CD4-positive, alpha-beta memory T cell (primary cell): ENCODE results near the gene NELL2. TPM values are rescaled to one million over a fixed set of nuclear protein-coding genes. Genes with fewer than 3 reads are reported as not detected.

Experiments used
- CTCF ChIA-PET: fragments of 350-600 bp; sonication (Branson Sonifier 250); formaldehyde crosslinking; loops from one replicate; lab custom pipeline; 2021; ENCODE audit warnings: inconsistent platforms; ENCODE audit not compliant: partially characterized antibody; lab: Charles Lee
- POLR2A ChIA-PET: fragments of 350-600 bp; sonication (Branson Sonifier 250); formaldehyde crosslinking; loops from one replicate; lab custom pipeline; 2021; ENCODE audit not compliant: partially characterized antibody; lab: Charles Lee
- DNase-seq, 5 donors: peaks; one replicate each; pipeline versions ENCODE4 v3.0.0 to v3.0.0-alpha.2; 2020 to 2022; ENCODE audit warnings: mixed read lengths in 1 of 5
- H3K27ac ChIP-seq: one replicate; pipeline ENCODE4 v1.7.0; 2013; ENCODE audit warnings: low read depth, low read length
- H3K27me3 ChIP-seq: 2 replicates; pipeline ENCODE4 v1.7.0; 2013; ENCODE audit warnings: mild to moderate bottlenecking, low read length, moderate library complexity; ENCODE audit not compliant: insufficient read depth
- H3K36me3 ChIP-seq: 2 replicates; pipeline ENCODE4 v1.7.0; 2013; ENCODE audit warnings: mild to moderate bottlenecking, low read length, moderate library complexity; ENCODE audit not compliant: insufficient read depth
- H3K4me1 ChIP-seq: 2 replicates; pipeline ENCODE4 v1.7.0; 2013; ENCODE audit warnings: mild to moderate bottlenecking, low read length, moderate library complexity; ENCODE audit not compliant: insufficient read depth
- H3K4me3 ChIP-seq, 2 donors: one replicate each; pipeline ENCODE4 v1.7.0; 2013; ENCODE audit warnings: low read length in 2 of 2, mild to moderate bottlenecking in 1 of 2
- H3K9me3 ChIP-seq, 2 donors: one replicate each; pipeline ENCODE4 v1.7.0; 2013; ENCODE audit warnings: low read length in 2 of 2, control low read depth in 1 of 2; ENCODE audit not compliant: control insufficient read depth in 1 of 2
- H3K27ac Mint-ChIP-seq, 7 donors: one replicate each; pipeline ENCODE4 v1.8.0; 2020 to 2021; ENCODE audit warnings: mixed read lengths in 7 of 7, mild to moderate bottlenecking in 6 of 7, inconsistent platforms in 3 of 7, moderate library complexity in 3 of 7
- H3K27me3 Mint-ChIP-seq, 2 donors: one replicate each; pipeline ENCODE4 v1.8.0; 2020 to 2021; ENCODE audit warnings: mixed read lengths in 2 of 2
- H3K36me3 Mint-ChIP-seq, 2 donors: one replicate each; pipeline ENCODE4 v1.8.0; 2020 to 2021; ENCODE audit warnings: mixed read lengths in 2 of 2, inconsistent platforms in 1 of 2, mild to moderate bottlenecking in 1 of 2
- H3K4me1 Mint-ChIP-seq, 4 donors: one replicate each; pipeline ENCODE4 v1.8.0; 2020 to 2021; ENCODE audit warnings: mixed read lengths in 4 of 4, mild to moderate bottlenecking in 1 of 4
- H3K4me3 Mint-ChIP-seq, 8 donors: one replicate each; pipeline ENCODE4 v1.8.0; 2020 to 2021; ENCODE audit warnings: mixed read lengths in 8 of 8, mild to moderate bottlenecking in 7 of 8, moderate library complexity in 6 of 8, inconsistent platforms in 3 of 8
- H3K9me3 Mint-ChIP-seq, 8 donors: one replicate each; pipeline ENCODE4 v1.8.0; 2020 to 2021; ENCODE audit warnings: mixed read lengths in 8 of 8, mild to moderate bottlenecking in 5 of 8, inconsistent platforms in 3 of 8, moderate library complexity in 1 of 8
- intact Hi-C: fragments of 100-400 bp; cut with micrococcal nuclease; formaldehyde crosslinking; loops from one replicate; pipeline ENCODE4 v1.15.1; 2023
- polyA plus RNA-seq, 2 donors: library from polyadenylated mRNA; unstranded; fragments of 300-500 nt; fragmentation: Illumina TruSeq; gene quantifications; one replicate each; pipeline ENCODE4 v1.2.3, GENCODE V29; 2021
- total RNA-seq, 2 experiments: library from RNA; stranded (reverse); gene quantifications; one replicate each; pipeline ENCODE4 v1.2.3, GENCODE V29; 2021

Gene NELL2
- total and polyA plus RNA-seq, 4 experiments from 2014 or later, result 92.8 to 257 (median 179) TPM

- Histone ChIP-seq H3K27ac (peak overlapping the region; percentile 42), H3K27me3 (peaks cover 6% of the 10 kb centered on the region), H3K36me3 (no peaks in the 10 kb centered on the region), H3K4me1 (peaks cover 35% of the 10 kb centered on the region), H3K9me3 (no peaks in the 10 kb centered on the region), H3K4me3 (peak overlapping the region in 1 of 2 donors; percentile 67)
- intact Hi-C loops, result loop anchor here (1.0 to 5.0 kb wide), 5 partner anchors 26 to 99 kb away; no protein-coding TSS in a partner anchor
- DNase-seq, result peak in 4 of 5 donors; percentile 34 to 44 (median 38)
- ChIA-PET CTCF (interaction anchor here (1.0 to 10.1 kb wide), 13 partner anchors 10 to 884 kb away, joined by 3 to 228 read pairs (median 5); no protein-coding TSS in a partner anchor), POLR2A (interaction anchor here (0.6 to 5.7 kb wide), 9 partner anchors 10 to 102 kb away, joined by 3 to 58 read pairs (median 5); no protein-coding TSS in a partner anchor)
- Mint-ChIP-seq H3K36me3 (peaks cover 24 to 37% of the 10 kb centered on the region in 2 donors), H3K27ac (peak overlapping the region in 6 of 7 donors; percentile 47 to 92 (median 86)), H3K4me1 (peaks cover 21 to 68% (median 43%) of the 10 kb centered on the region in 4 donors), H3K9me3 (peaks cover 0 to 22% (median 10%) of the 10 kb centered on the region in 8 donors), H3K27me3 (peaks cover 9 to 27% of the 10 kb centered on the region in 2 donors), H3K4me3 (peak overlapping the region; percentile 90 to 99 (median 98))
Measured at GRCh38 chr12:44873898-44874297, 2.2 kb downstream of the NELL2 start.

DNA sequence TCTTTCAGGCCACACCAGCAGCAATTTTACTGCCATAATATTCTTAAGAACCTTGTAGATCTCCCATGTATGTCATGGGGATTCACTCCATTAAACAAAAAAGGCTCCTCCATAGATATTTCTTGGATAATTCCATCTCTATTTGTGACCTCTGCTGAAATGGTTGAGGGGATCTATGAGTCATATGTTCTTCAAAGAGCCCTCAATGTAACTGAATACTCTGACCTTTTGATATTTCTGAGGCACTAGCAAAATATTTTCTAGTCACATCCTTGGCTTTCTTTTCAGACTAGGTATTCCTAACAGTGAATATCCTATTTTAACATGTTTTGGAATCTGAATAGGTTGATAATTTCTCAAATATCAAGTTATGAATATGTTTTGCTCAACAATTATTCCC lies 6.6 kb downstream of the NELL2 start:
- H3K4me1 ChIP-seq, result peaks cover 18% of the 10 kb centered on the region
- Mint-ChIP-seq H3K4me3 (peak overlapping the region in 2 of 8 donors; percentile 5 to 36), H3K27ac (peak overlapping the region in 3 of 7 donors; percentile 5 to 46 (median 33)), H3K36me3 (peaks cover 43 to 50% of the 10 kb centered on the region in 2 donors), H3K9me3 (peaks cover 0 to 51% (median 31%) of the 10 kb centered on the region in 8 donors), H3K27me3 (peaks cover 1 to 13% of the 10 kb centered on the region in 2 donors), H3K4me1 (peaks cover 13 to 70% (median 38%) of the 10 kb centered on the region in 4 donors)
- H3K27ac ChIP-seq, result no peak overlapping the region
- no peak for DNase-seq
- no peaks in the 10 kb centered on the region for H3K36me3 ChIP-seq
- no peaks in the 10 kb centered on the region for H3K9me3 ChIP-seq
- no peak overlapping the region for H3K4me3 ChIP-seq
- intact Hi-C loops, result no loop called here
- H3K27me3 ChIP-seq, result no peaks in the 10 kb centered on the region
- ChIA-PET POLR2A (interaction anchor here (0.8 to 1.3 kb wide), 3 partner anchors 22 to 60 kb away, joined by 3 to 4 read pairs (median 4); no protein-coding TSS in a partner anchor), CTCF (interaction anchor here (2.4 kb wide), 1 partner anchor 57 kb away, joined by 11 read pairs; no protein-coding TSS in a partner anchor)

GRCh38 chr12:44863867-44864266 lies 12.2 kb downstream of the NELL2 start:
- peaks cover 16 to 68% (median 33%) of the 10 kb centered on the region in 4 donors for H3K4me1 Mint-ChIP-seq
- H3K27ac Mint-ChIP-seq, result peak overlapping the region in 6 of 7 donors; percentile 7 to 84 (median 61)
- H3K27me3 Mint-ChIP-seq, result no peaks in the 10 kb centered on the region
- H3K36me3 Mint-ChIP-seq, result peaks cover 39 to 55% of the 10 kb centered on the region in 2 donors
- DNase-seq, result peak in 4 of 5 donors; percentile 58 to 68 (median 66)
- ChIA-PET CTCF (interaction anchor here (0.8 to 3.1 kb wide), 3 partner anchors 11 to 53 kb away, joined by 3 to 17 read pairs (median 14); partner anchors contain the start of gene NELL2), POLR2A (interaction anchor here (0.6 to 4.9 kb wide), 6 partner anchors 10 to 866 kb away, joined by 3 to 45 read pairs (median 5); partner anchors contain the start of genes ARID2 and NELL2)
- Histone ChIP-seq H3K4me3 (no peak overlapping the region), H3K27me3 (no peaks in the 10 kb centered on the region), H3K36me3 (no peaks in the 10 kb centered on the region), H3K27ac (no peak overlapping the region), H3K9me3 (no peaks in the 10 kb centered on the region), H3K4me1 (peaks cover 40% of the 10 kb centered on the region)
- intact Hi-C loops, result loop anchor here (1.0 kb wide), 2 partner anchors 8 to 16 kb away; no protein-coding TSS in a partner anchor
- peak overlapping the region in 7 of 8 donors; percentile 0 to 71 (median 52) for H3K4me3 Mint-ChIP-seq
- peaks cover 6 to 67% (median 40%) of the 10 kb centered on the region in 8 donors for H3K9me3 Mint-ChIP-seq

DNA sequence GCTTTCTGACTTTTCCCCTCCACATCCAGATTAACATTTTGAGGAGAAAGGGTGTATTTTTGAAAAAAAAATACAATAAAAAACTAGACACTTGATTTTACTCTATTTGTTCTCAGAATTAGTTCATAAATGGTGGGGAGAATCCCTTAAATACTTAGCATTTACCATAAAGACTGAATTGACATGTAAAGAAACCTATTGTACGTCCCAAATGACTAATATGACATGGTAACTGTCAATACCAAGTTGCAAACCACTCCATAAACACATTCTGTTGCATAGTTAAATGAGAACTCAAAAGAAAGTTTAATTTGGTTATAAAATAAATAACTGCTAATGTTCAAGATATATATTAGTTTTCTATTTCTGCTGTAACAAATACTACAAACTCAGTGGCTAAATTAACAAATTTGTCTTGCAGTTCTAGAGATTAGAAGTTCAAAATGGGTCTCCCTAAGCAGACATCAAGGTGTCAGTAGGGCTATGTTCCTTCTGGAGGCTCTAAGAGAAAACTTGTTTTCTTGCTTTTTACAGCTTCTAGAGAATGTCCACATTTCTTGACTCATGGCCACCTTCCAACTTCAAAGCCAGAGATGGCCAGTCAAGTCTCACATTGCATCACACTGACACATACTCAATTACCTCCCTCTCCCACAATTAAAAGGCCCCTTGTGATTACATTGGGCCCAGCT lies 16.0 kb downstream of the NELL2 start:
- Mint-ChIP-seq H3K4me1 (peaks cover 25 to 85% (median 62%) of the 10 kb centered on the region in 4 donors), H3K9me3 (peaks cover 2 to 39% (median 19%) of the 10 kb centered on the region in 8 donors), H3K36me3 (peaks cover 37 to 38% of the 10 kb centered on the region in 2 donors), H3K4me3 (peak overlapping the region in 4 of 8 donors; percentile 7 to 79 (median 56)), H3K27ac (peak overlapping the region in 4 of 7 donors; percentile 20 to 64 (median 56)), H3K27me3 (no peaks in the 10 kb centered on the region)
- DNase-seq, result no peak
- no peak overlapping the region for H3K4me3 ChIP-seq
- no peak overlapping the region for H3K27ac ChIP-seq
- intact Hi-C loops, result no loop called here
- no peaks in the 10 kb centered on the region for H3K27me3 ChIP-seq
- ChIA-PET CTCF (no interaction called here), POLR2A (interaction anchor here (0.6 to 4.9 kb wide), 2 partner anchors 13 to 396 kb away, joined by 3 to 45 read pairs; no protein-coding TSS in a partner anchor)
- peaks cover 61% of the 10 kb centered on the region for H3K4me1 ChIP-seq
- H3K9me3 ChIP-seq, result no peaks in the 10 kb centered on the region
- no peaks in the 10 kb centered on the region for H3K36me3 ChIP-seq

DNA sequence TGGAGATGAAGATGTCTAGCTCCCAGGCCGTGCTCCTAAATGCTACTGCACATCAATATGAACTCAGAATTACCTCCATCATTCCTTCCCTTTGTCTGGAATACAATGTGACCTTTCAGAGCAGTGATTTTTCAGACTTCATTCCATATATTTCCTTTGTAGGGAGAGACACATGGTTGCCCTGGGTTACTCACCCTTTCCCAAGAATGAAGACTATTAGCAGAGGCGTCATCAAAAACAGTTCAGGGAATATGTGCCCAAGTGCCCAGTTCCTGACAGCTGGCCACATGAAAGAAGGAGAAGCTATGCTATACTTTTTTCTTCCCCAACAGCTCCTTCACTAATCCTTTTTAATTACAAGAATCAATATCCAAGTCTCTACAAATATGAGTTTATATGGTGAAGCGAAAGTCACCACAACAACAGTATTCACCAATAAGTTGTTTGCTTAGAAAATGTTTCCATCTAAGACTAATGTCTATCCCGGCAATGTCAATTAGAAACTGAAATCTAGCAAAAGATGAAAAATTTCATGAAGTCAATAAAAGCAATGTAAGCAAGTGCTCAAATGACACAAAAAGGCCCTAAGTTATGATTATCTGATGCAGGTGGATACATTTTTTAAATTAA lies 17.8 kb downstream of the NELL2 start:
- no peak for DNase-seq
- ChIA-PET CTCF (interaction anchor here (0.7 to 1.8 kb wide), 3 partner anchors 15 to 45 kb away, joined by 3 to 5 read pairs (median 3); partner anchors contain the start of gene NELL2), POLR2A (interaction anchor here (1.8 kb wide), 1 partner anchor 10 kb away, joined by 7 read pairs; no protein-coding TSS in a partner anchor)
- intact Hi-C loops, result no loop called here
- H3K4me3 ChIP-seq, result no peak overlapping the region
- H3K4me1 ChIP-seq, result peaks cover 50% of the 10 kb centered on the region
- H3K27me3 ChIP-seq, result no peaks in the 10 kb centered on the region
- H3K4me3 Mint-ChIP-seq, result peak overlapping the region in 5 of 8 donors; percentile 16 to 67 (median 29)
- H3K36me3 Mint-ChIP-seq, result peaks cover 30 to 37% of the 10 kb centered on the region in 2 donors
- H3K9me3 Mint-ChIP-seq, result peaks cover 2 to 25% (median 9%) of the 10 kb centered on the region in 8 donors
- no peaks in the 10 kb centered on the region for H3K9me3 ChIP-seq
- H3K36me3 ChIP-seq, result no peaks in the 10 kb centered on the region
- H3K4me1 Mint-ChIP-seq, result peaks cover 21 to 87% (median 61%) of the 10 kb centered on the region in 4 donors
- H3K27ac ChIP-seq, result no peak overlapping the region
- H3K27me3 Mint-ChIP-seq, result no peaks in the 10 kb centered on the region
- peak overlapping the region in 3 of 7 donors; percentile 2 to 76 (median 43) for H3K27ac Mint-ChIP-seq

- intact Hi-C loops, result no loop called here
- Mint-ChIP-seq H3K27me3 (no peaks in the 10 kb centered on the region), H3K36me3 (peaks cover 10 to 11% of the 10 kb centered on the region in 2 donors), H3K4me1 (peaks cover 35 to 90% (median 67%) of the 10 kb centered on the region in 4 donors), H3K27ac (peak overlapping the region in 3 of 7 donors; percentile 41 to 71 (median 65)), H3K4me3 (peak overlapping the region in 6 of 8 donors; percentile 36 to 73 (median 56)), H3K9me3 (no peaks in the 10 kb centered on the region)
- Histone ChIP-seq H3K27ac (no peak overlapping the region), H3K4me3 (no peak overlapping the region), H3K27me3 (no peaks in the 10 kb centered on the region), H3K36me3 (no peaks in the 10 kb centered on the region), H3K9me3 (no peaks in the 10 kb centered on the region), H3K4me1 (peaks cover 68% of the 10 kb centered on the region)
- ChIA-PET POLR2A (interaction anchor here (0.8 kb wide), 1 partner anchor 9 kb away, joined by 3 read pairs; no protein-coding TSS in a partner anchor), CTCF (interaction anchor here (0.5 to 1.6 kb wide), 2 partner anchors 23 to 34 kb away, joined by 3 to 5 read pairs; partner anchors contain the start of gene NELL2)
- no peak for DNase-seq
Measured at GRCh38 chr12:44852483-44852882, 23.6 kb downstream of the NELL2 start.
